Activated CD8-positive, alpha-beta memory T cell treated with anti-CD3 and anti-CD28 coated beads, Interleukin-2, amount 10 ng/mL, durations not matched to agents 7 days and 5 days (primary cell): ENCODE data around the gene ABCC1. TPM values are rescaled to one million over a fixed set of nuclear protein-coding genes. Genes with fewer than 3 reads are reported as not detected.

Experiments used
- ATAC-seq: fragments of 150-1000 bp; cut with Tn5 transposase; one replicate; pipeline ENCODE4 v1.10.0; 2021; ENCODE audit warnings: moderate library complexity
- CTCF ChIA-PET: fragments of 350-600 bp; sonication (Branson Sonifier 250); formaldehyde crosslinking; loops from one replicate; lab custom pipeline; 2021; ENCODE audit warnings: antibody characterized with exemption; lab: Charles Lee
- DNase-seq: peaks from one replicate; pipeline ENCODE4 v3.0.0-alpha.2; 2020
- H3K27ac Mint-ChIP-seq: one replicate; pipeline ENCODE4 v1.8.0; 2021; ENCODE audit warnings: mild to moderate bottlenecking, mixed read lengths
- H3K27me3 Mint-ChIP-seq: one replicate; pipeline ENCODE4 v1.8.0; 2021; ENCODE audit warnings: mixed read lengths
- H3K36me3 Mint-ChIP-seq: one replicate; pipeline ENCODE4 v1.8.0; 2021; ENCODE audit warnings: mild to moderate bottlenecking, mixed read lengths
- H3K4me1 Mint-ChIP-seq: one replicate; pipeline ENCODE4 v1.8.0; 2021; ENCODE audit warnings: mixed read lengths
- H3K4me3 Mint-ChIP-seq: one replicate; pipeline ENCODE4 v1.8.0; 2021; ENCODE audit warnings: mild to moderate bottlenecking, moderate library complexity, mixed read lengths
- H3K9me3 Mint-ChIP-seq: one replicate; pipeline ENCODE4 v1.8.0; 2022; ENCODE audit warnings: low read depth, mixed read lengths
- total RNA-seq, 2 experiments: library from RNA; stranded (reverse); gene quantifications; one replicate each; pipeline ENCODE4 v1.2.3, GENCODE V29; 2021

Gene ABCC1
- total RNA-seq, 2 experiments from 2014 or later: 54.9 to 76.8 TPM

DNA sequence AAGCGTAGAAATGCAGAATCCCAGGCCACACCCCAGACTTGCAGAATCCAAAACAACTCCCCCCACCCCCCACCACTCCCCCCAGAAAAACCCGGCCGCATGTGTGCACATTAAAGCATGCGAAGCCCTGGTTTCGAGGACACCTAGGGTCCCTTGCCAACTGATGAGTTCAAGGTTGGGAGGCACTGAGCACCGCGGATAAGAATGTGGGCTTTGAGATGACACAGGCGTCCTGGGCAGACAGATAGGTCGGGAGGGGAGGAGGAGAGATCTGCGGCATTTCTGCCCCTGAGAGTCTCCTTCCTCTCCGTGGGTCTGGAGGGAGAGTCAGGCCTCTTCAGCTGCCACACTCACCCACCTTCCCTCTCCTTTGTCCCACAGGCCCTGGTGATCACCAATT, 98.3 kb downstream of the ABCC1 start:
- no peak for DNase-seq
- Mint-ChIP-seq H3K27ac (no peak overlapping the region), H3K4me3 (no peak overlapping the region), H3K36me3 (peaks cover 45% of the 10 kb centered on the region), H3K4me1 (peaks cover 5% of the 10 kb centered on the region), H3K27me3 (no peaks in the 10 kb centered on the region), H3K9me3 (no peaks in the 10 kb centered on the region)
- ATAC-seq: no peak
- CTCF ChIA-PET: no interaction called here

DNA sequence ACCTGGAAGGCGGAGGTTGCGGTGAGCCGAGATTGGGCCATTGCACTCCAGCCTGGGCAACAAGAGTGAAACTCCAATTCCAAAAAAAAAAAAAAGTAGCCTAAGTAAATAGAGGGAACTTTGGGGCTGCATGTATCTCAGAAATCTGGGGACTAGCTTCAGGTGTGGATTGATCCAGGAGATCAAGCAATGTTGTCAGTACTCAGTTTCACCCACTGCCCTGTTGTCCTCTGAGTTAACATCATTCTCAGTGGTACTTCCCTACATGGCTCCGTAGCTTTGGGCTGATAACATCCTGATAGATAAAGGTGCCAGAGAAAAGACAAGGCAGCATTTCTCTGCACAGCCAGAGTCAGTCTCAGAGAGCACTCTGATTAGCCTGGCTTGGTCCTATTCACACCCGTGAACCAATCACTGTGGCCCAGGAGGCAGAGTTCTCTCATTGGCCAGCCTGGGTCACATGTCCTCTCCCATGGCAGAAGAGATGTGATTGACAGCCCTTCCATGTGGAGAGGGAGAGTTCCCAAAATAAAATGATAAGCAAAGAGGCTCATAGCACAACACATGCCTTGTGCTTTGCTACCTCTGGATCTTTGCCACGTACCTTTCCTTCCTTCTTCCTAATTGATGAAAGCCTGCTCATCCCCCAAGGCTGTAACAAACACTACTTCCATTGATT, 99.6 kb downstream of the ABCC1 start:
- H3K4me1 Mint-ChIP-seq: peaks cover 5% of the 10 kb centered on the region
- ATAC-seq: no peak
- no peak overlapping the region for H3K4me3 Mint-ChIP-seq
- H3K27me3 Mint-ChIP-seq: no peaks in the 10 kb centered on the region
- no peak overlapping the region for H3K27ac Mint-ChIP-seq
- peaks cover 42% of the 10 kb centered on the region for H3K36me3 Mint-ChIP-seq
- no peaks in the 10 kb centered on the region for H3K9me3 Mint-ChIP-seq
- CTCF ChIA-PET: no interaction called here
- no peak for DNase-seq

DNA sequence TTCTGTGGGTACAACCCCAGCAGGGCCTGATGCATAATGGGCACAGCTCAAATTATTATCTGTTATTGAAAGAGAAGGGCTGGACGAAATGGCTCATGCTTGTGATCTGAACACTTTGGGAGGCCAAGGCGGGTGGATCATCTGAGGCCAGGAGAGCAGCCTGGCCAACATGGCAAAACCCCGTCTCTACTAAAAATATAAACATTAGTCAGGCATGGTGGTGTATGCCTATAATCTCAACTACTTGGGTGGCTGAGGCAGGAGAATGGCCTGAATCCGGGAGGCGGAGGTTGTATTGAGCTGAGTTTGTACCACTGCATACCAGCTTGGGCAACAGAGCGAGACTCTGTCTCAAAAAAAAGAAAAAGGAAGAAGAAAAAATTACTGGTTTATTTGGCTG, 100.7 kb downstream of the ABCC1 start:
- H3K36me3 Mint-ChIP-seq: peaks cover 39% of the 10 kb centered on the region
- H3K9me3 Mint-ChIP-seq: no peaks in the 10 kb centered on the region
- no peaks in the 10 kb centered on the region for H3K27me3 Mint-ChIP-seq
- ATAC-seq: no peak
- no peak overlapping the region for H3K27ac Mint-ChIP-seq
- DNase-seq: no peak
- CTCF ChIA-PET: no interaction called here
- peaks cover 2% of the 10 kb centered on the region for H3K4me1 Mint-ChIP-seq
- H3K4me3 Mint-ChIP-seq: no peak overlapping the region

DNA sequence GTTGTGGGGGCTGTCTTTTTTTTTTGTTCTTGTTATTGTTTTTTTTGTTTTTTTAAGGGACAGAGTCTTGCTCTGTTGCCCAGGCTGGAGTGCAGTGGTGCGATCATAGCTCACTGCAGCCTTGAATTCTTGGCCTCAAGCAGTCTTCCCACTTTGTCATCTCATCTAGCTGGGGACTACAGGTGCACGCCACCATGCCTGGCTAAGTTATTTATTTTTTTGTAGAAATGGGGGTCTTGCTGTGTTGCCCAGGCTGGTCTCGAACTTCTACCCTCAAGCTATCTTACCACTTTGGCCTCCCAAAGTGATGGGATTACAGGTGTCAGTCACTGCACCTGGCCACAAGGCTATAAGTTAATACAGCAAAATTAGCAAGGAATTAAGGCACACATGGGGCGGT, 101.7 kb downstream of the ABCC1 start:
- CTCF ChIA-PET: interaction anchor here (0.8 kb wide), 1 partner anchor 19 kb away, joined by 4 read pairs; no protein-coding TSS in a partner anchor
- no peak for ATAC-seq
- Mint-ChIP-seq H3K27ac (no peak overlapping the region), H3K27me3 (no peaks in the 10 kb centered on the region), H3K9me3 (no peaks in the 10 kb centered on the region), H3K4me1 (no peaks in the 10 kb centered on the region), H3K4me3 (no peak overlapping the region), H3K36me3 (peaks cover 37% of the 10 kb centered on the region)
- no peak for DNase-seq

- Mint-ChIP-seq H3K27me3 (no peaks in the 10 kb centered on the region), H3K4me1 (no peaks in the 10 kb centered on the region), H3K27ac (no peak overlapping the region), H3K9me3 (no peaks in the 10 kb centered on the region), H3K4me3 (no peak overlapping the region), H3K36me3 (peaks cover 44% of the 10 kb centered on the region)
- DNase-seq (no peak), ATAC-seq (no peak)
- CTCF ChIA-PET: no interaction called here
These were observed 103.5 kb downstream of the ABCC1 start for GRCh38 chr16:16052916-16053315.

GRCh38 chr16:16057102-16057501, 107.7 kb downstream of the ABCC1 start:
- CTCF ChIA-PET: interaction anchor here (1.8 to 2.0 kb wide), 2 partner anchors 12 to 24 kb away, joined by 5 read pairs; no protein-coding TSS in a partner anchor
- H3K36me3 Mint-ChIP-seq: peaks cover 46% of the 10 kb centered on the region
- ATAC-seq: no peak

DNA sequence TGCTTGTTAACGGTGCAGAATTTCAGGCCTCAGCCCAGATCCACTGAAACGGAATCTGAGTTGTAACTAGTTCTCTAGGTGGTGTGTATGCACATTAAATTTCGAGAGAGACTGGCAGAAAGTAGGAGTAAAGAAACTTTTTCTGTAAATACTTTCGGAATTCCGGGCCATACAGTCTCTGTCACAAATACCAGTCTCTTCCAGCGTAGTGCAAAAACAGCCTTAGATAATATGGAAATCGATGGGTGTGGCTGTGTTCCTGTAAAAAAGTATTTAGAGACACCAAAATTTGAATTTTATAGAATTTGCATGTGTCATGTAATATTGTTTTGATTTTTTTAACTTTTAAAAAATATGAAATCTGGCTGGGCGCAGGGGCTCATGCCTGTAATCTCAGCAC, 109.7 kb downstream of the ABCC1 start:
- H3K36me3 Mint-ChIP-seq: peaks cover 42% of the 10 kb centered on the region
- CTCF ChIA-PET: no interaction called here

More at GRCh38 chr16:16057102-16057501, 107.7 kb downstream of the ABCC1 start:
- peaks cover 16% of the 10 kb centered on the region for H3K4me1 Mint-ChIP-seq
- no peaks in the 10 kb centered on the region for H3K9me3 Mint-ChIP-seq
- H3K27ac Mint-ChIP-seq: no peak overlapping the region
- H3K4me3 Mint-ChIP-seq: no peak overlapping the region
- H3K27me3 Mint-ChIP-seq: no peaks in the 10 kb centered on the region
- DNase-seq: no peak

DNA sequence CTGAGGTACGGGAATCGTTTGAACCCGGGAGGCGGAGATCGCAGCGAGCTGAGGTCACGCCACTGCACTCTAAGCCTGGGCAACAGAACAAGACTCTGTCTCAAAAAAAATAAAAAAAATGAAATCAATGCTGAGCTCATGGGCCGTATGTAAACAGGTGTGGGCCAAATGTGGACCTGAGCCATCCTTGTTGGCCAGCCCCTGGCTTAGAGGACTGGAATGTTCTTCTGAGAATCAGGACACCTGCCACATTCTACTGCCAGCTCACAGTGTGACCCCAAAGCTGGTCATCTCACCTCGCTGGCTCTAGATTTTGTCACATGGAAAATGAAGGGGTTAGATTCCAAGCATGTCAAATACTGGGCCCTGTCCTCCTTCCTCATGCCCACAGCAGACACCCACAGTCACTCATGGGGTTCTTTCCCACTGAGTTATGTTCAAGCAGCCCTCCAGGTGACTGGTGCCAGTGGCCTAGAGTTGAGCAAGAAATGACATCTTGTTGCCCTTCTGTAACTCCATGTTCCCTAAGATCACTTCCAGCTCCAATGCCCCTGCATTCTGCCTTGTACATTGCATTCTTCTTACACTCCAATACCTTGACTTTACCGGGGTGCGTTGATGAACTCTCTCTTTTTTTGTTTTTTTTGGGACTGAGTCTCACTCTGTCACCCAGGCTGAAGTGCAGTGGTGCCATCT, 110.6 kb downstream of the ABCC1 start:
- H3K4me3 Mint-ChIP-seq: no peak overlapping the region
- peaks cover 45% of the 10 kb centered on the region for H3K36me3 Mint-ChIP-seq
- CTCF ChIA-PET: no interaction called here
- H3K4me1 Mint-ChIP-seq: peaks cover 31% of the 10 kb centered on the region
- no peak overlapping the region for H3K27ac Mint-ChIP-seq
- no peaks in the 10 kb centered on the region for H3K9me3 Mint-ChIP-seq
- DNase-seq (no peak), ATAC-seq (no peak)
- no peaks in the 10 kb centered on the region for H3K27me3 Mint-ChIP-seq

More for the DNA sequence above, 109.7 kb downstream of the ABCC1 start:
- H3K27ac Mint-ChIP-seq: no peak overlapping the region
- peaks cover 31% of the 10 kb centered on the region for H3K4me1 Mint-ChIP-seq
- no peaks in the 10 kb centered on the region for H3K9me3 Mint-ChIP-seq
- no peaks in the 10 kb centered on the region for H3K27me3 Mint-ChIP-seq
- H3K4me3 Mint-ChIP-seq: no peak overlapping the region
- no peak for DNase-seq
- ATAC-seq: no peak

DNA sequence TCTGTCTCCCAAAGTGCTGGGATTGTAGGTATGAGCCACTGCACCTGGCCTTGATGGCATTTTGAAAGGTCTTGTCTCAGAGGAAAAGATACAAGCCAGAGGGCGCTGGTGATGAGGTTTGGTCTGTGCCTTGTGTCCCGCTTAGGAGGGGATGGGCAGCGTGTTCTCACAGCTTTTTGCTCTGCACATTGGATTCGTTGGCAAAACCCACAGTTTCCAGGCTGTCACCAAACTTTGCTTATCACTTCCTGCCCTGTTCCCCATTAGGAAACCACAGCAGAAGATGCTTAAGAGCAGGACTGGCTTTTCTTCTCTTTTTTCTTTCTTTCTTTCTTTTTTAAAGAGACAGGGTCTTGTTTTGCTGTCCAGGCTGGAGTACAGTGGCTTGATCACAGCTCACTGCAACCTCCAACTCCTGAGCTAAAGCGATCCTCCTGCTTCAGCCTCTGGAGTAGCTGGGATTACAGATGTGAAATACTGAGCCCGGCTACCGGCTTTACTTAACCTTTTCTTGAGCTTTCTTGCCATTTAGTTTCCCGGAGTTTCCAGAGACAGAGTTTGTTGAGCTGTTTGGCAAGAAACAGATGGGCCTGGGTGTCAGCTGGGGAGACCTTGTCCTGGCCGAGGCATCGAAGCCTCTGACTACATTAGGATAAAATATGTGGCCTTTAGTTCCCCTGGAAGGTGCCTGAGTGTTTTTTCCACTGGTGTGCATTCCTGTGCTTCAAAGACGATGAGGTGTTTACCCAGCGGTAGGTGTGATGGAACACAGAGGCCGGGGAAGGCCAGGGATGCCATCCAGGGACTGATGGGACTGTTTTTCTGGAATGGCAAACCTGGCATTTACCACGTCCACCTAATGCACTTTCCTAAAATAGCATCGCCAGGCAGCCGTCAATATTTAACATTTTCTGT, 112.9 kb downstream of the ABCC1 start:
- Mint-ChIP-seq H3K4me3 (no peak overlapping the region), H3K27me3 (no peaks in the 10 kb centered on the region), H3K36me3 (peaks cover 42% of the 10 kb centered on the region), H3K27ac (peak overlapping the region; percentile 77), H3K9me3 (no peaks in the 10 kb centered on the region), H3K4me1 (peaks cover 31% of the 10 kb centered on the region)
- ATAC-seq: peak; percentile 75
- DNase-seq: peak; percentile 71
- CTCF ChIA-PET: interaction anchor here (0.5 to 1.7 kb wide), 6 partner anchors 10 to 174 kb away, joined by 3 to 11 read pairs (median 4); partner anchors contain the start of gene CEP20

- H3K27ac Mint-ChIP-seq: peak overlapping the region; percentile 63
- CTCF ChIA-PET: interaction anchor here (1.3 kb wide), 1 partner anchor 9 kb away, joined by 3 read pairs; no protein-coding TSS in a partner anchor
- peaks cover 31% of the 10 kb centered on the region for H3K4me1 Mint-ChIP-seq
- peaks cover 40% of the 10 kb centered on the region for H3K36me3 Mint-ChIP-seq
- no peak overlapping the region for H3K4me3 Mint-ChIP-seq
- no peaks in the 10 kb centered on the region for H3K27me3 Mint-ChIP-seq
- DNase-seq (no peak), ATAC-seq (peak; percentile 29)
- no peaks in the 10 kb centered on the region for H3K9me3 Mint-ChIP-seq
These were observed 114.3 kb downstream of the ABCC1 start for GRCh38 chr16:16063683-16064082.

DNA sequence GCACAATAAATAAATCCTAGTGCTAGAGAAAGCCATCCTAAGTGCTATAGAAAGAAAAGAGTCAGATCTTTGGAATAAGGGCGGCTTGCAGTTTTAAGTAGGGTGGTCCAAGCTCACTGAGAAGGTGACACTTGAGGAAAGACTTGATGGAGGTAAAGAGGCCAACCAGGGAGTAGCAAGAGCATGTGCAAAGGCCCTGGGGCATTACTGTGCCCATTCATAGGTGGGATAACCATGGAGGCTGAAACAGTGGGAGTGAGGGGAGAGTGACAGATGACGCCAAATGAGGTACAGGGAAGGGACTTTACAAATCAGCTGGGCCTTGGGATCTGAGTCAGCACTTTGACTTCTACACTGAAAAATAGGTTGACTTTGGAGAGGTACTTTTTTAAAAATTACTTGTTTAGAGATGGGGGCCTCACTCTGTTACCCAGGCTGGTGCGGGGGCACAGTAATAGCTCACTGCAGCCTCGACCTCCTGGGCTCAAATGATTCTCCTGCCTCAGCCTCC, 115.5 kb downstream of the ABCC1 start:
- DNase-seq (no peak), ATAC-seq (no peak)
- H3K36me3 Mint-ChIP-seq: peaks cover 36% of the 10 kb centered on the region
- CTCF ChIA-PET: no interaction called here
- H3K9me3 Mint-ChIP-seq: no peaks in the 10 kb centered on the region
- H3K4me1 Mint-ChIP-seq: peaks cover 30% of the 10 kb centered on the region
- no peaks in the 10 kb centered on the region for H3K27me3 Mint-ChIP-seq
- no peak overlapping the region for H3K4me3 Mint-ChIP-seq
- H3K27ac Mint-ChIP-seq: no peak overlapping the region

GRCh38 chr16:16067127-16067526, 117.7 kb downstream of the ABCC1 start:
- CTCF ChIA-PET: no interaction called here
- Mint-ChIP-seq H3K9me3 (no peaks in the 10 kb centered on the region), H3K27me3 (no peaks in the 10 kb centered on the region), H3K27ac (no peak overlapping the region), H3K4me3 (no peak overlapping the region), H3K4me1 (peaks cover 15% of the 10 kb centered on the region), H3K36me3 (peaks cover 28% of the 10 kb centered on the region)
- no peak for ATAC-seq
- no peak for DNase-seq
